Astrocyte of the cerebellum (primary cell): Measurements from ENCODE around the gene NCOA5.

Experiments used
- DNase-seq: peaks from one replicate; pipeline ENCODE4 v3.0.0-alpha.2; 2011; ENCODE audit warnings: low read depth
- H3K4me3 ChIP-seq: 2 replicates; pipeline ENCODE4 v1.5.1; 2011; ENCODE audit warnings: mild to moderate bottlenecking, low read depth, low read length, moderate library complexity
- in situ Hi-C: cut with HindIII; loops from 2 replicates; pipeline ENCODE4 v1.10.0; 2017; ENCODE audit warnings: low sequenced_read_pairs
- TF ChIP-seq, protein P1 (sequence below): IDR thresholded peaks from 2 replicates; pipeline ENCODE4 v1.5.1; 2012; ENCODE audit warnings: low read length, low read depth, moderate library complexity, mild to moderate bottlenecking; ENCODE audit errors: missing control alignments

NCOA5 gene

DNA sequence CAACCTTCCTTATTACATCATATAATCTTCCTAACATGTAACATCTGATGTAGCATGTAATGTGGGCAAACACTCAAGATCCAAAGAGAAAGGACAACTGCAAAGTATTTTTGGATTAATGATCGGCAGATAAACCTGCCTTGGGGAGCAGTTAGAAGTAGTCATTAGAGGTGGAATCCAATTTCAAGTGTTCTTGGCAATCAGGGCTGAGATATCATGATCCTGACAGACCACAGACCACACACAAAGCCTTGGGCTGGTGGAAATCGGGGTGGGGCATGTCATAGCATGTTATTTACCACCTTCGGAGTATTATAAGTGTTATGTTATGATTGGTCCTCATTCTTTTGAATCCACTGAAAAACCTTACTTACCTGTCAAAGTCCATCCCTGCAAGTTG is 16.3 kb downstream of the NCOA5 start:
- in situ Hi-C loops: no loop called here
- TF ChIP-seq, protein P1, sequence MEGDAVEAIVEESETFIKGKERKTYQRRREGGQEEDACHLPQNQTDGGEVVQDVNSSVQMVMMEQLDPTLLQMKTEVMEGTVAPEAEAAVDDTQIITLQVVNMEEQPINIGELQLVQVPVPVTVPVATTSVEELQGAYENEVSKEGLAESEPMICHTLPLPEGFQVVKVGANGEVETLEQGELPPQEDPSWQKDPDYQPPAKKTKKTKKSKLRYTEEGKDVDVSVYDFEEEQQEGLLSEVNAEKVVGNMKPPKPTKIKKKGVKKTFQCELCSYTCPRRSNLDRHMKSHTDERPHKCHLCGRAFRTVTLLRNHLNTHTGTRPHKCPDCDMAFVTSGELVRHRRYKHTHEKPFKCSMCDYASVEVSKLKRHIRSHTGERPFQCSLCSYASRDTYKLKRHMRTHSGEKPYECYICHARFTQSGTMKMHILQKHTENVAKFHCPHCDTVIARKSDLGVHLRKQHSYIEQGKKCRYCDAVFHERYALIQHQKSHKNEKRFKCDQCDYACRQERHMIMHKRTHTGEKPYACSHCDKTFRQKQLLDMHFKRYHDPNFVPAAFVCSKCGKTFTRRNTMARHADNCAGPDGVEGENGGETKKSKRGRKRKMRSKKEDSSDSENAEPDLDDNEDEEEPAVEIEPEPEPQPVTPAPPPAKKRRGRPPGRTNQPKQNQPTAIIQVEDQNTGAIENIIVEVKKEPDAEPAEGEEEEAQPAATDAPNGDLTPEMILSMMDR: no peak
- H3K4me3 ChIP-seq: no peak overlapping the region
- DNase-seq: no peak

DNA sequence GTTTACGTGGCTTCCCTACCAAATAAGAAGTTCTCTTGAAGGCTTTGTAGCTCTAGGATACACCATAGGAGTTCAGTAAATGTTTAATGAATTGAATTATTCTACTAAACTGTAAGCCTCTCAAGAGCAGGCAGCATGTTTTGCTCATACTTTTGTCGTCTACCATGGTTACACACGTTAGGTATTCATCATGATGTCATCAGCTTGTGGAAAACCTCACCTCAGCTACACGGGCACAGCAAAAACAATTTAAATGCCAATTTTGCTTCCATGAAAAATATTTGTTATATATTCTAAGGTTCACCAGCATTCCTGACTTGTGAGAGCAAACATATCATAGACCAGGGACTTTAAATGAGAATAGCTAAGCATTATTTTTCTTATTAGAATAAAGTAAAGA is 16.7 kb downstream of the NCOA5 start:
- no peak overlapping the region for H3K4me3 ChIP-seq
- TF ChIP-seq, protein P1: no peak
- in situ Hi-C loops: no loop called here
- no peak for DNase-seq

DNA sequence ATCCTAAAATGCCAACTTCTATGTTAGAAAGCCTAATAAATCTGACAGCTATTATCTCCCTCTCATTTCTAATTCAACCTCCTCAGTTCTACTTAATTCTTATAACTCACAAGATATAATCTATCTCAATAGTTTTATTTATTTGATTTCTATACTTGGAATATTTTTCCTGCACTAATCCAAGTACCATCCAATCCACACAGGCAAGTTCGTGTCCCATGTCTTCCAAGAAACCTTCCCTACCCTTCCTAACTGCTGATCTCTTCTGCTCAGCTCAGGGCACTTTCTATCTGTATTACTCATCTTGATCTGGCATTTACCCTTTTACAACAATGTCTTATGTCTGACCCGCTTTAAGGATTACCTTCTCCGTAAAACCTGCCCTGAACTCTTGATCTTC is 18.2 kb downstream of the NCOA5 start:
- H3K4me3 ChIP-seq: no peak overlapping the region
- DNase-seq: no peak
- TF ChIP-seq, protein P1: no peak
- in situ Hi-C loops: no loop called here

DNA sequence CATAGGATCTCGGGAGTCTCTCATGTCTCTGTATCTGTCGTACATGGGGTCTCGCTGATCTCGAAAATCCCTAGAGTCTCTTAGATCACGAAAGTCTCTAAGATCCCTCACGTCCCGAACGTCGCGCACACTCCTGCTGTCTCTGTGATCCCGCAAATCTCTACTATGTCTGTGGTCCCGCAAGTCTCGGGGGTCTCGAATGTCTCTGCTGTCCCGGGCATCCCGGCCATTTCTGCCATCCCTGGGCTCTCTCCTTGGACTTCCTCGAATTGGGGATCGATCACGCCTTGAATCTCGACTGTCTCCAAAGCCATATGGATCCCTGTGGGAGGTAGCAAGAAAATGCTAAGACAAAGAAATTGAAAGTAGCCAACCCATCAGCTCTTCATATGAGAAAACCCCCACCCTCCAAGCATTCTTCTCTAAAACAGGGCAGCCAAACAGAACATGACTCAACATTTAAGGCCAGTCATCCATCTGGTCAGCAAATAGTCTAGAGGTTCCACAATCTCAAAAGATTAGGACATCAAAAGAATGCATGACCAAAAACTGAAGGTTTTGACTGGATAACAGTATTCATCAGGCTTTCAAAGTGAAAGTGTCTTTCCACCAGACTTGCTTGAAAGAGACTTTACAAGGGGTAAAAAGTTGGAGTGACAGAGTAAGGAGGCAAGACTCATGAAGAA is 19.4 kb downstream of the NCOA5 start:
- DNase-seq: peak; percentile 60
- H3K4me3 ChIP-seq: no peak overlapping the region
- TF ChIP-seq, protein P1: no peak
- in situ Hi-C loops: no loop called here

DNA sequence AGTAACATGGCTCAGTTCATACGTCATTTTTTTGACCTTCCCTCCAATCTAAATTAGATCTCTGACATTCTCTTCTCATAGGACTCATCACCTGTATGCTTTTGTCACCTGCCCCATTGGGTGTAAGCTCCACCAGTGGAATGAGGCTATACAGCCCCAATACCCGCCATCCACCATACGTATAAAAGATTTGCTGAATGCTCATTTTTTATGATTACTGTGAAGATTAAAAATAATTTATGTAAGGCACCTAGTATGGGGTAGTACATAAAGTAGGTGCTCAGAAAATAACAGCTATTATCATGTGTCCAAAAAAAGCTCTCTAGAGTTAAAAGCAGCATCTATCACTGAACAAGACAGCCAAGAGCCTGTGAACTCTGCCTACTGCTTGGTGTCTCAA is 24.1 kb downstream of the NCOA5 start:
- DNase-seq: no peak
- in situ Hi-C loops: no loop called here
- TF ChIP-seq, protein P1: no peak
- H3K4me3 ChIP-seq: no peak overlapping the region

DNA sequence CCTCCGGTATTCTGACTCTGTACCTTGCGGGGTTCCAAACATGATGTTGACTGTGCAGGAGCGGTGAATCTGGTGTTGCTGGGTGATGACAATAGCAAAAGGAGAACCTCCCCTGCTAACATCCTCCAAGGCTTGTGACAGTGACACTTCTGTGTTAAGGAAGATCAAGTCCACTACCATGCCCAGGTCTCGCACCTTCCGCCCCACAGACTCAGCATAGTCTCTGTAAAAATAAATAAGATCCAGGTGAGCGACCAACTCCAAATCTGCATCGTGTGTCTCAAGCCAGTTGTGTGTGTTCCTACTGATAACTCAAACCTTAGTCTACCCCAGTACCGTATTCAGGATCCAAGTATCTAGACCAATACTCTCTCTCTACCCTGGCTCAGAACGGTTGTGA is 24.8 kb downstream of the NCOA5 start:
- in situ Hi-C loops: no loop called here
- TF ChIP-seq, protein P1: no peak
- no peak for DNase-seq
- H3K4me3 ChIP-seq: no peak overlapping the region
